Skeletal muscle satellite cell (primary cell): ENCODE results near the gene MT1A.

ENCODE experiments used
- H3K27me3 ChIP-seq: 2 replicates; pipeline ENCODE4 v1.7.0; 2013; ENCODE audit warnings: low read length; ENCODE audit not compliant: control insufficient read depth, insufficient read depth
- H3K36me3 ChIP-seq: 2 replicates; pipeline ENCODE4 v1.7.0; 2013; ENCODE audit warnings: mild to moderate bottlenecking, control low read depth, low read length; ENCODE audit not compliant: insufficient read depth
- H3K4me1 ChIP-seq: 2 replicates; pipeline ENCODE4 v1.7.0; 2013; ENCODE audit warnings: low read length; ENCODE audit not compliant: control insufficient read depth, insufficient read depth
- H3K4me2 ChIP-seq: 2 replicates; pipeline ENCODE4 v1.7.0; 2013; ENCODE audit warnings: mild to moderate bottlenecking, low read length
- H3K4me3 ChIP-seq: 2 replicates; pipeline ENCODE4 v1.7.0; 2013; ENCODE audit warnings: low read length
- H3K9ac ChIP-seq: 2 replicates; pipeline ENCODE4 v1.7.0; 2013; ENCODE audit warnings: mild to moderate bottlenecking, low read depth, low read length, moderate library complexity
- H3K9me3 ChIP-seq: replicated peaks from 2 replicates; pipeline ENCODE4 v1.7.0; 2013; ENCODE audit warnings: mild to moderate bottlenecking, control low read depth, low read length

MT1A gene

GRCh38 chr16:56605475-56605874 is 33.0 kb upstream of the MT1A start:
- peak overlapping the region; percentile 88 for H3K9ac ChIP-seq
- peaks cover 33% of the 10 kb centered on the region for H3K4me1 ChIP-seq
- H3K4me3 ChIP-seq: no peak overlapping the region
- peak overlapping the region; percentile 85 for H3K4me2 ChIP-seq
- H3K9me3 ChIP-seq: no peaks in the 10 kb centered on the region
- H3K27me3 ChIP-seq: no peaks in the 10 kb centered on the region
- no peaks in the 10 kb centered on the region for H3K36me3 ChIP-seq

GRCh38 chr16:56606071-56606475 is 32.4 kb upstream of the MT1A start:
- Histone ChIP-seq H3K36me3 (no peaks in the 10 kb centered on the region), H3K9me3 (no peaks in the 10 kb centered on the region), H3K4me1 (peaks cover 39% of the 10 kb centered on the region), H3K4me3 (peak overlapping the region; percentile 22), H3K4me2 (peak overlapping the region; percentile 85), H3K27me3 (no peaks in the 10 kb centered on the region), H3K9ac (peak overlapping the region; percentile 88)

GRCh38 chr16:56606476-56607108 is 31.9 kb upstream of the MT1A start:
- Histone ChIP-seq H3K4me1 (peaks cover 45% of the 10 kb centered on the region), H3K4me3 (peak overlapping the region; percentile 49), H3K27me3 (no peaks in the 10 kb centered on the region), H3K4me2 (peak overlapping the region; percentile 85), H3K9ac (peak overlapping the region; percentile 88), H3K9me3 (no peaks in the 10 kb centered on the region), H3K36me3 (no peaks in the 10 kb centered on the region)

GRCh38 chr16:56607109-56607618 is 31.3 kb upstream of the MT1A start:
- H3K9ac ChIP-seq: peak overlapping the region; percentile 88
- H3K4me1 ChIP-seq: peaks cover 50% of the 10 kb centered on the region

GRCh38 chr16:56607675-56608042 is 30.8 kb upstream of the MT1A start:
- Histone ChIP-seq H3K9me3 (no peaks in the 10 kb centered on the region), H3K4me1 (peaks cover 55% of the 10 kb centered on the region), H3K36me3 (no peaks in the 10 kb centered on the region), H3K4me2 (peak overlapping the region; percentile 85), H3K27me3 (no peaks in the 10 kb centered on the region), H3K9ac (peak overlapping the region; percentile 88), H3K4me3 (peak overlapping the region; percentile 62)

More at GRCh38 chr16:56607109-56607618, 31.3 kb upstream of the MT1A start:
- H3K9me3 ChIP-seq: no peaks in the 10 kb centered on the region
- H3K4me2 ChIP-seq: peak overlapping the region; percentile 85
- no peaks in the 10 kb centered on the region for H3K27me3 ChIP-seq
- no peaks in the 10 kb centered on the region for H3K36me3 ChIP-seq
- H3K4me3 ChIP-seq: peak overlapping the region; percentile 49

GRCh38 chr16:56608043-56608875 is 30.2 kb upstream of the MT1A start, which contains the start of gene MT2A:
TSS of gene MT2A (plus strand) at chr16:56608584. CDS start at chr16:56608656, 72 bp downstream.
- Histone ChIP-seq H3K9ac (peak within 1 kb of the TSS; percentile 90), H3K4me1 (peaks cover 60% of the 10 kb centered on the region)

GRCh38 chr16:56608876-56609462 is 29.5 kb upstream of the MT1A start:
- H3K4me3 ChIP-seq: peak overlapping the region; percentile 80
- H3K9ac ChIP-seq: peak overlapping the region; percentile 90
- no peaks in the 10 kb centered on the region for H3K9me3 ChIP-seq
- no peaks in the 10 kb centered on the region for H3K36me3 ChIP-seq
- no peaks in the 10 kb centered on the region for H3K27me3 ChIP-seq
- H3K4me1 ChIP-seq: peaks cover 68% of the 10 kb centered on the region
- peak overlapping the region; percentile 86 for H3K4me2 ChIP-seq

More at GRCh38 chr16:56608043-56608875, 30.2 kb upstream of the MT1A start, which contains the start of gene MT2A:
- Histone ChIP-seq H3K36me3 (no peaks in the 10 kb centered on the region), H3K4me2 (peak within 1 kb of the TSS; percentile 86), H3K9me3 (no peaks in the 10 kb centered on the region), H3K4me3 (peak within 1 kb of the TSS; percentile 80), H3K27me3 (no peaks in the 10 kb centered on the region)

GRCh38 chr16:56609463-56609921 is 29.0 kb upstream of the MT1A start:
- H3K4me3 ChIP-seq: peak overlapping the region; percentile 80
- no peaks in the 10 kb centered on the region for H3K36me3 ChIP-seq
- no peaks in the 10 kb centered on the region for H3K9me3 ChIP-seq
- H3K4me1 ChIP-seq: peaks cover 73% of the 10 kb centered on the region
- peak overlapping the region; percentile 90 for H3K9ac ChIP-seq
- no peaks in the 10 kb centered on the region for H3K27me3 ChIP-seq
- peak overlapping the region; percentile 86 for H3K4me2 ChIP-seq

GRCh38 chr16:56610017-56610608 is 28.4 kb upstream of the MT1A start:
- Histone ChIP-seq H3K4me1 (peaks cover 75% of the 10 kb centered on the region), H3K9me3 (no peaks in the 10 kb centered on the region), H3K36me3 (no peaks in the 10 kb centered on the region), H3K4me3 (peak overlapping the region; percentile 80), H3K4me2 (peak overlapping the region; percentile 86), H3K9ac (peak overlapping the region; percentile 90), H3K27me3 (no peaks in the 10 kb centered on the region)

GRCh38 chr16:56610609-56611111 is 27.8 kb upstream of the MT1A start:
- Histone ChIP-seq H3K9ac (peak overlapping the region; percentile 90), H3K4me1 (peaks cover 71% of the 10 kb centered on the region), H3K27me3 (no peaks in the 10 kb centered on the region), H3K9me3 (no peaks in the 10 kb centered on the region), H3K4me2 (peak overlapping the region; percentile 86), H3K4me3 (peak overlapping the region; percentile 80), H3K36me3 (no peaks in the 10 kb centered on the region)
